GM13976 (cell line): Measurements from ENCODE around the gene PTPN18.
"Not testable (repeated sequence)": the region's sequence is repeated elsewhere in the genome, so short reads cannot be mapped to it uniquely, and the experiment has no call there.

Source experiments
- DNase-seq: peaks from one replicate; pipeline ENCODE4 v3.0.0; 2012; ENCODE audit warnings: low spot score
- CTCF ChIP-seq: IDR thresholded peaks from 2 replicates; pipeline ENCODE4 v1.5.1; 2012; ENCODE audit warnings: borderline replicate concordance, mild to moderate bottlenecking; ENCODE audit not compliant: insufficient read depth; ENCODE audit errors: extremely low read depth, missing control alignments, control extremely low read depth
- in situ Hi-C: fragments of 300-500 bp; cut with MboI; formaldehyde crosslinking; loops from one replicate; pipeline ENCODE4 v1.12.0; 2022; ENCODE audit warnings: low sequenced_read_pairs, mixed read lengths, inconsistent platforms; ENCODE audit not compliant: unreplicated experiment

The PTPN18 gene

DNA sequence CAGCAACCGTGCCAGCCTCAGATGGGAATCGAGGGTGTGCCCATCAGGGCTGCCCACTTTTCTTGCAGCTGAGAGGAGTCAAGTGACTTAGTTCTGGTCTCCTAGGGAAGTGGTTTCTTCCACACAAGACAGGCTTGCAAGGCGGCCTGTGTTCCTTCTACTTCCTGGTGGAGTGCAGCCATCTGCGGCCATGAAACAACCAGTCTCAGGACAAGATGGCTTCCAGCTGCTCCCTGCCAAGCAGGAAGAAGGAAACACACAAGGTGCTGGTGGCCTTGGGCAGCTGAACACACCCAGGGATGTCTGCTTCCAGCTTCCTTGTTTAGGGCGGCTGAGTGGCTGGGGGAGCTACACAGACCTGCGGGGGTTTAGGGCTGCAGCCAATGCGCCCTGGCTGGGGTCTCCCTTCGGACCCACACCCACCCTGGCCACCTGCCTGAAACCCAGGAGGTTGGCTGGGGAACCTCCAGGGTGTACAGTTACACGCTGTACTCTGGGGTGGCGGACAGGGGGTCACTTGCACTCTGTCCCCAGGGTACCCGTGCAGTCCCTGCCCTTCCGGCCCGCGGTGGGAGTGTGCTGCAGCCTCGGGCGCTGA, 34.7 kb downstream of the PTPN18 start:
- DNase-seq, result no peak
- no peak for TF ChIP-seq CTCF
- in situ Hi-C loops, result no loop called here

DNA sequence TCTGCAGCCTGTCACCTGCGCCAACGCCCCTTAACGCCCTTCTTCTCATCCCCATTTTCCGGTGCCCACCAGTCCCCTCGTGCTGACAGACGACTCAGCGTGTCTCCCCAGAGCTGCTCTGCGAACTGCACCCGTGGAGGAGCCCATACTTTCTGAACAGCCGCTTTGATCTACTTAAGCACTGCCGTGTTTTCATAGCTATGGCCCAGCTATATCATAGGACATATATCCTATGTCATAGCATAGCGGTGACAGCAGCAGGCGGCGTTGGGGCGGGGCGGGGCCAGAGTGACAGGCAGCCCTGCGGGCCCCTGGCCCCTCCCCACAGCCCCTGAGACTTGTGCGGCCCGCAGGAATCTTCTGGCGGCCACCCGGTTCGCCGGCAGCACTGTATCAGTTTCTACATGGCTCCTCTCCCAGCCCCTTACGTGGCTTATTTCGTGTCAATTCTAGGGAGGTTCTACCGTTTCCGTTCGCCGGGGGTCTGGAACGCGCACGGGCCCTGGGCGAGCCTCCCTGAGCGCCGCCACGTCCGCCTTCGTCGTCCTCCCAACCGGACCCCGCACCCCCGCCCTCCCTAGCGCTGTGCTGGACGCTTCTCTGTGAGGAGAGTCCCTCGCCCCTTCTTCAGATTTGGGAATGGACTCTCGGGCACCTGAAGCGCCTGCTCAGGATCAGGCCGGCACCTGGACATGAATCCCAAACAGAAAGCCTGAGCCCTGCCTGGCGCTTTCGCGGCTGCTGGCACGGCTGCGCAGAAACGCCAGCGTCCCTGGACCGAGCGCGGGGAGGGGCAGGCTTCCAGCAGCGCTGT, 35.4 kb downstream of the PTPN18 start:
- no peak for TF ChIP-seq CTCF
- peak; percentile 90 for DNase-seq
- in situ Hi-C loops, result no loop called here

DNA sequence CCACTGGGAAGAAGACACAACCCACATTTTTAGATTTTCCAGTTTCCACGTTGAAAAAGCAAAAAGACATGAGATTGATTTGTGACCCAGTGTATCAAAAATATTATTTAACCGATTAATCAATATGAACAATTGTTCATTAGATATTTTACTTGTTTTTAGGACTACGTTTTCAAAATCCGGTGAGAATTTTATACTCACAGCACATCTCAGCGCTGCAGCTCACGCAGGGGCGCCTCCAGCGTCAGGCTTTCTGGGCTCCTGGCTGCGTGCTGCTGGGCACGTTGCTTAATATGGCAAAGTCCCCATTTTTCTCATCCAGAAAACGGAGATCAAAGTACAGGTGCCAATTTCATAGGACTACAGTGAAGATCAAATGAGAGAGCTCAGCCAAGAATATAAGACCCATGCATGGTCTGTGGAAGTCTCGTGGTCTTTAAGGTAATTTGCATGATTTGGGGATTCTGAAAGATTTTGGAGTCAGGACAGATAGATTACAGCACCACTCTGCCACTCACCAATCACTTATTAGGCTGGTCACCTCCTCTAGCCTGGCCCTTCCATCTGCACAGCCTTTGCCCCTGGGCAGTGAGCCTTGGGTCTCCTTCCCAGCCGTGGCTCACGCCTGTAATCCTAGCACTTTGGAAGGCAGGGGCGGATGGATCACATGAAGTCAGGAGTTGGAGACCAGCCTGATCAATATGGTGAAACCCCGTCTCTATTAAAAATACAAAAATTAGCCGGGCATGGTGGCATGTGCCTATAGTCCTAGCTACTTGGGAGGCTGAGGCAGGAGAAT, 36.2 kb downstream of the PTPN18 start:
- in situ Hi-C loops, result no loop called here
- no peak for DNase-seq
- no peak for TF ChIP-seq CTCF

GRCh38 chr2:130393318-130393910, 37.6 kb downstream of the PTPN18 start:
- in situ Hi-C loops, result no loop called here
- DNase-seq, result no peak
- TF ChIP-seq CTCF, result no peak

GRCh38 chr2:130406280-130406679, 50.4 kb downstream of the PTPN18 start:
- DNase-seq, in situ Hi-C loops: not testable (repeated sequence)

DNA sequence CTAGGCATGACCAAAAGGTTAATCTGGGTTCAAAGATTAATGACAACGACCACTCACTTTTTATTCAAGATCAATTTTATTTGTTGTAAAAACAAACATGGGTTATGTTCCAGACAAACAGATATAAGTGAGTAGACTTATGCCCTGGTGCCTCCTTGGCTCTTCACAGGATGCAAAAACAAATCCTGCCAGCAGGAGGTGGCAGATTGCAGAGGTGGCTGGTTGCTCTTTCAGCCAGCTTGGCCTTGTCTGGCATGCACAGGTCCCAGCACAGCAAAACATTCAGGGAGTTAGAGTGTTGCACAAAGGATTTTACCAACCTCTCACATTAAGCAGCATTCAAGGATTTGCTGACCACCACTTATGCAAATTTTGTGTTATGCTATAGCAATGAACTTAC, 60.8 kb downstream of the PTPN18 start:
- in situ Hi-C loops, DNase-seq: not testable (repeated sequence)

DNA sequence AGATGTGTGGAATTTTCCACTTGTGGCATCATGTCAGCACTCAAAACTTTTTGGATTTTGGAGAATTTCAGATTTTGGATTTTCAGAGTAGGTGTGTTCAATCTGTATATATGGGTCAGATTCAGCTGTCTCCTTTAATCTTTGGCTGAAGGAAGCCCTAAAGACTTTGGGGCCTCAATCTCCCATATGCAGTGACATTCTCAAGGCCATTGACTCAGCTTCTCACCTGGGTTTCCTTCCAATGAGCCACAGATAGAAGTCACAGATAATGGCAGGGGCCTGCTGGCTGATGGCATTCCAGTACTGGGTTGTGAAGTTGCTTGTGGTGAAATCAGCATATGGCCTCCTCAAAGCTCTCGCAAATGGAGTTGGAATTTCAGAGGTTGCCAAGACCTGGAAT, 63.0 kb downstream of the PTPN18 start:
- in situ Hi-C loops, result not testable (repeated sequence)

More for the DNA sequence above, 63.0 kb downstream of the PTPN18 start:
- DNase-seq, result not testable (repeated sequence)
